HG03159 (cell line): Measurements from ENCODE around the gene PLA2G3.
A peak's percentile ranks its signal among the peaks of the same experiment; 100 is the strongest.
"Not testable (repeated sequence)": the region's sequence is repeated elsewhere in the genome, so short reads cannot be mapped to it uniquely, and the experiment has no call there.

Experiments used
- ATAC-seq: cut with Tn5 transposase; IDR thresholded peaks from one replicate; pipeline ENCODE4 v1.9.1; 2021; ENCODE audit warnings: mild to moderate bottlenecking, moderate library complexity; ENCODE audit not compliant: unreplicated experiment

The PLA2G3 gene, protein sequence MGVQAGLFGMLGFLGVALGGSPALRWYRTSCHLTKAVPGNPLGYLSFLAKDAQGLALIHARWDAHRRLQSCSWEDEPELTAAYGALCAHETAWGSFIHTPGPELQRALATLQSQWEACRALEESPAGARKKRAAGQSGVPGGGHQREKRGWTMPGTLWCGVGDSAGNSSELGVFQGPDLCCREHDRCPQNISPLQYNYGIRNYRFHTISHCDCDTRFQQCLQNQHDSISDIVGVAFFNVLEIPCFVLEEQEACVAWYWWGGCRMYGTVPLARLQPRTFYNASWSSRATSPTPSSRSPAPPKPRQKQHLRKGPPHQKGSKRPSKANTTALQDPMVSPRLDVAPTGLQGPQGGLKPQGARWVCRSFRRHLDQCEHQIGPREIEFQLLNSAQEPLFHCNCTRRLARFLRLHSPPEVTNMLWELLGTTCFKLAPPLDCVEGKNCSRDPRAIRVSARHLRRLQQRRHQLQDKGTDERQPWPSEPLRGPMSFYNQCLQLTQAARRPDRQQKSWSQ

DNA sequence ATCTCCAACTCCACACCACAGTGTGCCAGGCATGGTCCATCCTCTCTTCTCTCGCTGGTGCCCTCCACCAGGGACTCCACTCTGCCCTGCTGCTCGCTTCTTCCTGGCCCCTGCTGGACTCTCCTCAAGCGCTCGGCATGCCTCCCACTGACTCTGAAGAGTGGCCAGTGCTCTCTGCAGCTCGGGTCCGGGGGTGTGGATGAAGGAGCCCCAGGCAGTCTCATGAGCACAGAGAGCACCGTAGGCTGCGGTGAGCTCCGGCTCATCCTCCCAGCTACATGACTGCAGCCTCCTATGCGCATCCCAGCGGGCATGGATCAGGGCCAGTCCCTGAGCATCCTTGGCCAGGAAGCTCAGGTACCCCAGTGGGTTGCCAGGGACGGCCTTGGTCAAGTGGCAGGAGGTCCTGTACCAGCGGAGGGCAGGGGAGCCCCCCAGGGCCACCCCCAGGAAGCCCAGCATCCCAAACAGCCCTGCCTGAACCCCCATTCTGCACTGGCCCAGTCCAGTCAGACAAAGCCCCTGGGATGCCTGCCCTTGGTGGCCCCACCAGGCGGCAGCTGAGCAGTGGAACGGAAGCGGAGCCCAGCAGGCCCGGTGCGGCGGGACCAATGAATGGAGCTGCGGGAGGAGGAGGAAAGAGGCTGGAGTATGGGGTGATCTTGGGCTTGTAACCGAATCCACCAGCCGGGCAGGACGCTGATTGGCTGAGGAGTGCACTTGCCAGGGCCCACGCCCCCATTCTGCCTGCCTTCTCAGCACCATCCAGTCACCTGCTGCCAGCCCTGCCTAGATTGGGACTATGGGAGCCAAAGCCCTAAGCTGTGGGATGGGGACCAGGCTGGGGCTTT lies at the start of gene PLA2G3:
PLA2G3 (minus strand) TSS at position 643 of the 851 bp plus-strand sequence; CDS start at position 489, 154 bp downstream.
- ATAC-seq: no peak

DNA sequence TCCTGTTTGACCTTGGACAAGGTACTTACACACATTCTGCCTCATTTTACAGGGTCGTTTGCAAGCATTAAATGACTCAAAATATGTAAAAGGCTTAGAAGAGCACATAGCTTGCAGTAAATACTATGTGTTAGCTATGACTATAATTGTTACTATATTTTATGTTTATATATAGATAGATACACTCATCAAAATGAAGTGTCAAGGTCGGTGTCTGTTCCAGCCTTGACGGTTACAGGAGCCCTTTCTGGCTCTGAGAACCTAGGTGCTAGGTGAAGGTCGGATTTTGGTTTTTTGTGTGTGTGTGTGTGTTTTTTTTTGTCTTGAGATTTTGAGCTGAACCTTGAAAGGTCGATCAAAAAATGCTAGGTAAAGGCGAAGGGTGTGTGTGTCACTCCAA lies 47.3 kb upstream of the PLA2G3 start:
- no peak for ATAC-seq

- ATAC-seq: no peak
These were observed 44.7 kb upstream of the PLA2G3 start for GRCh38 chr22:31185056-31185455.

DNA sequence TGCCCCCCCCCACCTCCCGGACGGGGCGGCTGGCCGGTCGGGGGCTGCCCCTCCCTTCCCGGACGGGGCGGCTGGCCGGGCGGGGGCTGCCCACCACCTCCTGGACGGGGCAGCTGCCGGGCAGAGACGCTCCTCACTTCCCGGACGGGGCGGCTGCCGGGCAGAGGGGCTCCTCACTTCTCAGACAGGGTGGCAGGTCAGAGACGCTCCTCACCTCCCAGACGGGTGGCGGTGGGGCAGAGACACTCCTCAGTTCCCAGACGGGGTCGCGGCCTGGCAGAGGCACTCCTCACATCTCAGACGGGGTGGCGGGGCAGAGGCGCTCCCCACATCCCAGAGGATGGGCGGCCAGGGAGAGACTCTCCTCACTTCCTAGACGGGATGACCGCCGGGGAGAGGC lies 43.7 kb upstream of the PLA2G3 start:
- no peak for ATAC-seq

GRCh38 chr22:31179345-31179744 lies 39.0 kb upstream of the PLA2G3 start:
- ATAC-seq: no peak

- no peak for ATAC-seq
These were observed 38.6 kb upstream of the PLA2G3 start for GRCh38 chr22:31178859-31179258.

DNA sequence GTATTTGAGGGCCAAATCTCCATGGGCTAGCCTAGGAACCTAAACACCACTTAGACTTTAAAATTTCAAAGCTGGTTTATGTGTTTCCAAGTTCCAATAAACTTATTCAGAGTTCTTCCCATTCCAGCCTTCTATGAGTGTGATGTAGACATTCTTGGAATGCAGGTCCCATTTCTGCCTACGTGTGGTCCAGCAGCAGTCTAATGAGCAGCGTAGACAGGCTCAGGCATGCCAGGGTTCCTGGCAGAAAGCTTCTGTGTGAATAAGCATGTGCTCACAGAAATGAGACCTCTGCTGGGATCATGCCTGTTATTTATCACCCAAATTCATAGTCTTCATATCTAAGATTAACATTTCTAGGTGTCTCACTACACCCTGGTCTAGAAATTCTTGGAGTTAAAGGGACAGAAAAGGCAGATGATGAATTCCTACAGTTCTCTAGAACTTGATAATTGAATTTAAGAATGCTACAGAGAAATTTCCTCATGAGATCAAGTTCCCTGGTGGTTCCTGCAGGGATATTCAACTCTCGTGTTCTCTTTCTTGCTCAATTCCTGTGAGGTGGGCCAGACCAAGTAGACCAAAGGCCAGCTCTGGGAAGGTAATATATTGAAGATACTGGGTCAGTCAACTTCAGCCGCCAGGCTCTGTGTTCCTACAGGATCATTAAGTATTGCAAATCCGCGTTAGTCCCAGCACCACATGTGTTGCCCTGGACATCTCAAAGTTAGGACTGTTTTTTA lies 37.3 kb upstream of the PLA2G3 start:
- ATAC-seq: no peak

DNA sequence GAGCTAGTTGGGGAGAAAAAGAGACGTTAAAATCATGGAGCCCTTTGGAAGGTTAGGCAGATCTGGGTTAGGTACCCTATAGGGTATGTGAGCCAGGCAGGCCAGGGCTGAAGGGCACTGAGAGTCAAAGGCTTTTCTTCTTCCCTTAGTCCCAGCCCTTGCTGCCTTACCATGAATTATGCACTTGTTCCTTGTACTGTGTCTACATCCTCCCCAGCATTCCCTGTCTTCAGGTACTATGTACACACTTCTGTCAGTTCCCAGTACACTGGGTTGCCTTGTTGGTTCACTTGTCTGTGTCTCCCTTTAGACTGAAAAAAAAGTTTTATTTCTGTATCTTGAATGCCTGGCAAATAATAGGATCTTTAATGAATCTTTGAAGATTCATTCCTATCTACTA lies 36.6 kb upstream of the PLA2G3 start:
- no peak for ATAC-seq

DNA sequence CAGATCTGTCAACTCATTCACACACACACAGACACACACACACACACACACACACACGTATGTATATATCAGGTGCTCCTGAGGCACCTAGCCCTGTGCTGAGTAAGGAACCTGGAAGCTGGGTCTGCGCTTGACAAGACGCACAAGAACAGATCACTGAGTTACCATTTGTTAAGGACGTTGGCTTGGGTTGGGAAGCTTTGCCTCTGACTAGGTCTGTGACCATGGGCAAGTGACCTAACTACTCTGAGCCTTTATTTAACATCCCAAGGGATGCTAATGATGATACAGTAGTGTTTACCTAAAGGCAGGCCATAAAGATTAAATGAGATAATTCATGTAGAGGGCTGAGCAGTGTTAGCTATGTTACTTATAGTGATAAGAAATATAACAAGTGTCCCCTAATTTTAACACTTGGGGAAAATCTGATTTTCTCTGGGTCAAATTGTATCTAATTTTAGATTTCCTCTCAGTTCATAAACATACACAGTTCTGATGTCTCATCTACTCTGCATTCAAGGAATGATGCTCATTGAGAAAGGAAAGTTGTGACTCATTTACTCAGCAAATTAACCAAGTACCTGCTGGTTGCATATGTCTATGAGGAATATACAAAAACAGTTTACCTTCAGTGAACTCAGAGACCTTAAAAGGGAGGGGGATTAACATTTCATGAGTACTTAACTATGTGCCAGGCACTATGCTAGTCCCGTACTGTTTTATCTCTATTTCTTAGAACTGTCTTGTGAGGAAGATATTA lies 33.3 kb upstream of the PLA2G3 start:
- ATAC-seq: no peak

DNA sequence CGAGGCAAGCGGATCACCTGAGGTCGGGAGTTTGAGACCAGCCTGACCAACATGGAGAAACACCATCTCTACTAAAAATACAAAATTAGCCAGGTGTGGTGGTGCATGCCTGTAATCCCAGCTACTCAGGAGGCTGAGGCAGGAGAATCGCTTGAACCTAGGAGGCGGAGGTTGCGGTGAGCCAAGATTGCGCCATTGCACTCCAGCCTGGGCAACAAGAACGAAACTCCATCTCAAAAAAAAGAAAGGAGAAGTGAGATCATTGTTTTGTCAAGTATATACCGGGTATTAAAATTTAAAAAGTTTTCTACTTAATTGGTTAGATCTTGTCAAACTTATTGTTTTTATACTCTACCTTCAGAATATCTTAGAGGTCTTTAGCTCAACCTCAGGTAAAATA lies 31.4 kb upstream of the PLA2G3 start:
- not testable (repeated sequence) for ATAC-seq

DNA sequence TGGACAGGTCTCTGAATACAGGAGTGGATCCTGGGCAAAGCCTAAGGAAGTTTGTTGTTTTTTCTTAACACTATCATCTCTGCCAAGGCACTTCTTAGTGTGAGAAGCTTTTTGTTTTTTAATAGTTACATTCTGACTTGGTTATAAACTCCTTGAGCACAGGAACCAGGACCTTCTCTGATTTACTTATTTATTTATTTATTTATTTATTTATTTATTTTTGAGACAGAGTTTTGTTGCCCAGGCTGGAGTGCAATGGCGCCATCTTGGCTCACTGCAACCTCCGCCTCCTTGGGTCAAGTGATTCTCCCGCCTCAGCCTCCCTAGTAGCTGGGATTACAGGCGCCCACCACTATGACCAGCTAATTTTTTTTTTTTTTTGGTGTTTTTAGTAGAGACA lies 30.7 kb upstream of the PLA2G3 start:
- no peak for ATAC-seq

DNA sequence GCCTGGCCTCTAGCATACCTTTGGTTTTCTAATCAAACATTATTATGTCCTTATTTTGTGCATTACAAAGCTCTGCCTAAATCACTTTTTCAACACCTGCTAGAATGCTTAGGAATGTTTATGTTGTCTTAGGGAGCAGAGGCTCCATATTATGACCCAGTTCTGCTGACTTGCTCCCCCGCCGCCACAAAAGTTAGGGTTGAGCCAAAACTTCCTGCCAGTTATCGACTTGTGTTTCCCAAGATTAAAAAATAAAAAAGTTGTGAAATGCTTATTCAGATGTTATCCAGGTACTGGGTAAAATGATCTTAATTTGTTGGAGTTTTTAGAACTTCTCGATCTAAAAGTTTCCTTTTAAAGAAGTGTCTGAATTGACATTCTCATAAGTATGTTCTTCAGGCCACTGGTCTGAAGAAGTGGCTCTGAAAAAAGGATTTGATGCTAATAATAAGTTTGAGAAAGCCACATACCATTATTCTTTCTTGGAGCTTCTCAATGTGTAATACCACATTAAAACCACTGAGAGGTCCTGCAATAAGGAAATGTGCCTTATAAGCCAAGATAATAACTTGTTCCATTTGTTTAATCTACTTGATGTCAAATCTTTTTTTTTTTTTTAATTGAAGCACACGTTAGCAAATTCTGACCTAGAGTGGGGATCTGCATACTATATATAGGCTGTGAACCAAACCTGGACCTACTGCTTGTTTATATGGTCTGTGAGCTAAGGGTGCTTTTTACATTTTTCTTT lies 21.9 kb upstream of the PLA2G3 start:
- ATAC-seq: no peak

DNA sequence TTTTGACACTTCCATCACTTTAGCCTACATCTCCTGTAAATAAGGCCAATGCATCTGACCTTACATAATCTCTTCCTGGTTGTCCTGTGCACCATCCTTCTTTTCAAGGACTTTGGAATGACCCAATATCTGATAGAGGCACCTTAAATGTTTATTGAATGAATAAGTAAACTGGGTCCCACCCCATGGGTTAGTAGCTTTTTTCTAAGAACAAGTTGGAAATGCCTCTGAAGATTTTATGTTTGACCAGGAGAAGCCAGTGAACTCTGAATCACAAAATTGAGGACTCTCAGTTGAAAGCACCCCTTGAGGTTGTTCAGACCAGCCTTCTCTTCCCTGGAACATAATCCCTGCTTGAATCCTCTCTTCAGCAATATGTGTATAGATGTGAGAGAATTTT lies 21.1 kb upstream of the PLA2G3 start:
- no peak for ATAC-seq

GRCh38 chr22:31160328-31160978 lies 20.1 kb upstream of the PLA2G3 start:
- ATAC-seq: peak; percentile 23

DNA sequence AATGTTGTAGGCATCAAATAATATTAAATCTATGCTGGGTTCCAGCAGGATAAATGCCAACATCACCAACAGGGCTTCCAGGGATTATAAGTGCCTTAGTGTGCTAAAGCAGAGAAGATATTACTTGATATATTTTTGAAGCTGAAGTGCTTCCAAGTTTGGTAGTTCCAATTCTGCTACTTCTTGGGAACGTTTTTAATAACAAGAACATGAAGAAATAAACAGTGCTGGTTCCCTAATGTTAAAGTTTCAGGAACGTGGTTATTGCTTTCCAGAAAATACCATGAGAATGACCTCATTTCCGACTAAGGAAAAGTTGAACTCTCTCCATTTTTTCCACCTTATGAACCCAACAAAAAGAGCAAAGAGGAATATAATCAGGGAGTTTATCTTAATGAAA lies 15.1 kb upstream of the PLA2G3 start:
- no peak for ATAC-seq

DNA sequence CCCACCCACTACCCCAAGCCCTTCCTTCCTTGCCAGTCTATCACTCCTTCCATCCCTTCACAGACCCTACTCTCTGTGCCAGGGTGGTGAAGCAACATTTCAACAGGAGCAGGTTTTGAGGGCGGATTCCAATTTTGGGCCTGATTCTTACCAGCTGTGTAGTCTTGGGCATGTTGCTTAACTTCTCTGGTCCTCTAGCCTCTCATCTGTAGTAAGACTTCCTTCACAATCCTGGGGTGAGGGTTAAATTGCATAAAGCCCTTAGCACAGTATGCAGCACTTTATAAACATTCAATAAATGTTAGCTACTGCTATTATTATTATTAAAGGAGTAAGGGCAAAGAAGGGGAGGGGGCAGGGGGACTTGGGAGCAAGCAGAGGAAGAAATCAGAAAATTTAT lies 14.7 kb upstream of the PLA2G3 start:
- no peak for ATAC-seq

- ATAC-seq: no peak
These were observed 13.0 kb upstream of the PLA2G3 start for GRCh38 chr22:31153357-31153756.

DNA sequence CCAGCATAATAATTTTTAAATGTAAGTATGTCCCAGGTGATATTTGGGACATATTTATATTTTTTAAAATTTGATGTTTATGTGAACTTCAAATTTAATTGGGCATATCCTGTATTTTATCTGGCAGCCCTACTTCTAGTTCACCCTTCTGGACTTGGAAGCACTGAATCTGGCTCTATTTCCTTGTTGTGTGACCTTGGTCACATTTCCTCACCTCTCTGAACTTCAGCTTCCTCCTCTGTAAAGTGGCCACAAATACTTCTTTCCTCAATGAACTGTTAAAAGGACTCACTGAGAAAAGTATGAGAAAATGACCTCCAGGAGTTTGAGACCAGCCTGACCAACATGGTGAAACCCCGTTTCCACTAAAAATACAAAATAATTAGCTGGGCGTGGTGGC lies 11.6 kb upstream of the PLA2G3 start:
- no peak for ATAC-seq

- no peak for ATAC-seq
These were observed 10.3 kb upstream of the PLA2G3 start for GRCh38 chr22:31150615-31151014.
